NCI-H1105 treated with DMSO at 0.1 percent for 48 hours (cell line): Measurements from ENCODE around the gene DCTN4.

Experiments
- DNase-seq: peaks from one replicate; lab custom pipeline; 2025; lab: John Stamatoyannopoulos, UW

DCTN4 gene

DNA sequence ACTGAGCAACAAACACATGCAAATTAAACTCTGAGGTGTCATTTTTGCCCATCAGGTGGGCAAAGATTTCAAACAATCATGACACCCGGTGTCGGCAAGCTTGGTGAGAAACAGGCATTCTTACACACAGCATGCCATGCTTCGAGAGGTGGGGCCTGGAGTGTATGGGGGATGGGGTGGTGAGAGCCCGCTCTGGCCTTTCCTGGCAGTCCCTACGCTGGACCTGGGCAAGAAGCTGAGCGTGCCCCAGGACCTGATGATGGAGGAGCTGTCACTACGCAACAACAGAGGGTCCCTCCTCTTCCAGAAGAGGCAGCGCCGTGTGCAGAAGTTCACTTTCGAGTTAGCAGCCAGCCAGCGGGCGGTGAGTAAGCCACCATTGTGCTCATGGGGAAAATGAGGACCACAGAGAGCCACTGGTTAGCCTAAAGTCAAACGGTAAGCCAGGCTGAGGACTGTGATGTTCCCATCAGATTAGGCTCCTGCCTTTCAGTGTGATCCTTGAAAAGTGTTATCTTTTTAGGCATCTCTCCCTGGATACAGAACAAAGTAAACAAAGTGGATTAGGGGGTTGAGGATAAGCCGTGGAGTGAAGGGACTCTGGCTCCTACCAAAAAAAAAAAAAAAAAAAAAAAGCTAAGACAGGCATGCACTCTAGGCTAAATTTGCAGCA, 88.4 kb downstream of the DCTN4 start:
- no peak for DNase-seq

- DNase-seq: no peak
These were observed 93.8 kb downstream of the DCTN4 start for GRCh38 chr5:150665044-150665443.

DNA sequence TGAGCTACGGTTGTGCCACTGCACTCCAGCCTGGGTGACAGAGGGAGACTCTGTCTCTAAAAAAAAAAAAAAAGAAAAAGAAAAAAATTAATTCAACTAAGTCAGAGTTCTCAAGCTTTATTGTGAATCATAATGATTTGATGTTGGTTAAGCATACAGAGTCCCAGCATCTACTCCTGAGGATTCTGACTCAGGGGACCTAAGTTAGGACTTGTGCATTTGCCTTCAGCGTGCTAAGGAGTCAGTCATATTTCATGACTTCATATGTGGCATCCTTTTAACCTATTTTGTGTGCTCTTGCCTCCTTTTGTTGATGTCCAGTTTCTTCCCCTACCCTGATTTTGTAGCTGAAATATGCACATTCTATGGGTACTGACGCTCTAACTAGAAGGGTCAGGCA, 94.9 kb downstream of the DCTN4 start:
- DNase-seq: no peak

DNA sequence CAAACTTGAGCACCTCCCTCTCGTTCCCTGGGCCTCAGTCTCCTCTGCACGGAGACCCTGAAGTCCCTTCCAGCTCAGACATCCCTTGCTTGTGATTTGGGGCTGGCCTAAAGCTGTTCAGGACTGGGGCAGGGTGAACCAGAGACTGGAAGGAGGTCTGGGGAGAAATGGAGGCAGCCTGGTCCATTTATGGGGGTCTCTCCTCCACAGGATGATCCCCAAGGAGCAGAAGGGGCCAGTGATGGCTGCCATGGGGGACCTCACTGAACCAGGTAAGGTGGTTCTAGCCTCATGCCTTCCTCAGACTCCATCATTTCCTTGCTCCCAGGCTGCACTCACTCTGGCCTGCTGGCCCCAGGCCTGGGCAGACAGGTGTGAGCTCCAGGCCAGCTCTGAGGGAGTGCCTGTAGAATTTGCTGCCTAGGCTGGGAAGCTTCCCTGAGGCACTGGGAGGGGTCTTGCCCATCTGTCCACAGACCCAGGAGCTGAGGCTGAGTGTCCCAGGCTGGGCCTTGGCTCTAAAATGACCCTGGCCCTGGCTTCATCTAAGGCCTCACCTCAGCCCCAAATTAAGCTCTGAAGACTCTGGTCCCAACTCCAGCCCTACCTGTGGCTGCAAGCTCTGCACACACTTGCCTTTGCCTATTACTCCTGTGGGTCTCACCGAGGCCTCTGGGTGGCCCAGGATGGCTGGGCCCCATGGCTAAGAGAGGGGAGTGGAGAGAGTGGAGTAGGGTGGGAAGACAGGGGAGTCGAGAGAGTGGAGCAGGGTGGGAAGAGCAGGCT, 95.9 kb downstream of the DCTN4 start:
- no peak for DNase-seq

GRCh38 chr5:150661821-150662596, 96.8 kb downstream of the DCTN4 start:
- DNase-seq: no peak

DNA sequence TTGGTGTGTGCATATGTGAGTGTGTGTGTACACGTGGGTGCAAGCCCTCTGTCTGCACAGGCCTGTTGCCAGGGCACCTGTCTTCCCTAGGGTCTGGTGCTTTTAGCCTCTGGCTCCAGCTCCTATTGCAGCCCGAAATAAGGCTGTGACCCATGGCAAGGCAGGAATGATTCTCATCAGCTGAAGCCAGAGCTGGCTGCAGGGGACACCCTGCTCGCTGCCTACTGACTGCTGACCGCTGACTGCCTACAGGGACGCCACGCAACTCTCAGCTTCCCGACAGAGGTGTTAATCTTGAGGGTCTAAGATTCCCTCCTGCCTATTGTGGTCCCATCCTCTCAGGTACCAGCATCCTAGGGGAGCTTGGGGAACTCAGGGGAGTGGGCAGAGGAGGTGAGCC, 97.7 kb downstream of the DCTN4 start, which contains the start of gene MYOZ3:
Gene MYOZ3, plus strand, starts transcription at position 166 of the 400 bp plus-strand sequence. CDS start 1,691 bp downstream, outside the sequence.
- DNase-seq: no peak

GRCh38 chr5:150660108-150660831, 98.5 kb downstream of the DCTN4 start:
- no peak for DNase-seq

DNA sequence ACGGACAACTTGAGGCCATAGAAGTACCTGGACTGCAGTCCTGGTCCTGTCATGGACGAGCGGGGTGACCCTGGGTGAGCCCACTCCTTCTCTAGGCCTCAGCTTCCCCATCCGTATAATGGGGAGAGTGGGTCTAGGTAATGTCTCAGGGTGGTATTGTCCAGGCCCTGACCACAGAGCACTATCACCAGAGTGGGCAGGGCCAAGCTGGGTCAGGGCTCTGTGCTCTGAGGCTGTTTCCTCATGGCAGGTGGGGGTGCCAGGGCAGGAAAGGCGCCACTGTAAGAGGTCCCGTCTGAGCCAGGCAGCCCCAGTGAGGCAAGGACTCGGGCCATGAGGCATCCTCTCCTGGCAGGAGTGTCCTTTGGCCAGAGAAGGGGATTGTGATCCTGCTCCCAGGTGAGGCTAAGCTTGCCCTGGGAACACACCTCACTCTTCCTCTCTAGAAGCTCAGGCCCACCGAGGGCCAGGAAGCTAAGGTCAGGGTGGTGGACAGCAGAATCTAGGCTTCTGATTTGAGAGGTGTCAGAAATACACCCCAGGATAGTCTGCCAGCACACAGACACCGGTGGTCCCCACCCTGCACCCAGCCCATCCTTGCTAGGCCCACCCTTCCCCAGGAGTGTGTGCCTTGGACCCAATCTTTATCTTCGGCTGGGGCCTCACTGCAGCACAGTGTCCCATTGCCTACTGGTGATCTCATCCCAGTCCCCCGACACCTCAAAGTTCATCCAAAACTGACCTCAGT, 99.3 kb downstream of the DCTN4 start:
- no peak for DNase-seq

GRCh38 chr5:150658699-150659265, 100.0 kb downstream of the DCTN4 start:
- DNase-seq: no peak
